IMR-90 (cell line): ENCODE data around the gene STAP2. TPM values are rescaled to one million over a fixed set of nuclear protein-coding genes. Genes with fewer than 3 reads are reported as not detected.

Experiments used
- ATAC-seq: fragments of 200-7000 bp; cut with Tn5 transposase; 2 replicates; pipeline ENCODE4 v1.9.1; 2020; ENCODE audit warnings: low read depth, mild to moderate bottlenecking, moderate library complexity
- BruUV-seq: library from RNA; stranded (reverse); fragments of 400-500 nt; replicated peaks from 2 replicates; lab custom pipeline; 2021; lab: Mats Ljungman, UMichigan
- CTCF ChIA-PET: fragments of 300-600 bp; formaldehyde crosslinking; extraction: SDS; loops from one replicate; lab custom pipeline; 2021; ENCODE audit warnings: antibody characterized with exemption; lab: Yijun Ruan, JAX
- POLR2A ChIA-PET: fragments of 300-600 bp; sonication (Branson Sonifier 250); formaldehyde crosslinking; loops from one replicate; lab custom pipeline; 2022; ENCODE audit warnings: antibody characterized with exemption; ENCODE audit not compliant: unreplicated experiment; lab: Charles Lee
- DNase-seq: peaks from one replicate; pipeline ENCODE4 v3.0.0; 2013
- H2AFZ ChIP-seq: replicated peaks from 2 replicates; pipeline ENCODE3; 2013; ENCODE audit warnings: low read length, mild to moderate bottlenecking; ENCODE audit not compliant: poor library complexity
- H2AK5ac ChIP-seq: 2 replicates; pipeline ENCODE4 v1.6.1; 2013; ENCODE audit warnings: low read depth, low read length, inconsistent platforms
- H2AK9ac ChIP-seq: replicated peaks from 2 replicates; pipeline ENCODE3; 2013; ENCODE audit warnings: mild to moderate bottlenecking, low read depth, low read length, moderate library complexity; ENCODE audit not compliant: poor library complexity
- H2BK120ac ChIP-seq: 2 replicates; pipeline ENCODE4 v1.6.1; 2013; ENCODE audit warnings: low read depth, low read length, inconsistent platforms
- H2BK15ac ChIP-seq: 3 replicates; pipeline ENCODE4 v1.6.1; 2013; ENCODE audit warnings: low read depth, low read length, inconsistent platforms
- H2BK20ac ChIP-seq: 2 replicates; pipeline ENCODE4 v1.6.1; 2013; ENCODE audit warnings: low read depth, mild to moderate bottlenecking, inconsistent platforms, low read length, moderate library complexity
- H2BK5ac ChIP-seq: 2 replicates; pipeline ENCODE4 v1.6.1; 2013; ENCODE audit warnings: mild to moderate bottlenecking, low read depth, low read length, inconsistent platforms; ENCODE audit not compliant: poor library complexity, severe bottlenecking
- H3K14ac ChIP-seq: replicated peaks from 2 replicates; pipeline ENCODE4 v1.6.1; 2013; ENCODE audit warnings: low read depth, low read length, inconsistent platforms
- H3K18ac ChIP-seq: 2 replicates; pipeline ENCODE4 v1.6.1; 2013; ENCODE audit warnings: low read depth, low read length, control low read depth
- H3K23ac ChIP-seq: 2 replicates; pipeline ENCODE4 v1.6.1; 2013; ENCODE audit warnings: low read depth, low read length, inconsistent platforms
- H3K27ac ChIP-seq: 2 replicates; pipeline ENCODE4 v1.5.1; 2013; ENCODE audit warnings: mild to moderate bottlenecking, control low read depth, low read length; ENCODE audit not compliant: insufficient read depth
- H3K27me3 ChIP-seq: 2 replicates; pipeline ENCODE4 v1.6.1; 2013; ENCODE audit warnings: low read length; ENCODE audit not compliant: control insufficient read depth, insufficient read depth
- H3K36me3 ChIP-seq: 2 replicates; pipeline ENCODE4 v1.6.1; 2013; ENCODE audit warnings: low read length, mixed read lengths; ENCODE audit not compliant: control insufficient read depth, insufficient read depth
- H3K4ac ChIP-seq: 2 replicates; pipeline ENCODE4 v1.6.1; 2013; ENCODE audit warnings: low read depth, low read length, inconsistent platforms
- H3K4me1 ChIP-seq: 2 replicates; pipeline ENCODE4 v1.6.1; 2013; ENCODE audit warnings: low read length, mixed read lengths; ENCODE audit not compliant: control insufficient read depth, insufficient read depth
- H3K4me2 ChIP-seq: 2 replicates; pipeline ENCODE4 v1.6.1; 2013; ENCODE audit warnings: low read depth, mild to moderate bottlenecking, control low read depth, low read length, moderate library complexity
- H3K4me3 ChIP-seq: 2 replicates; pipeline ENCODE4 v1.5.1; 2013; ENCODE audit warnings: low read depth, mild to moderate bottlenecking, control low read depth, low read length, moderate library complexity; ENCODE audit not compliant: insufficient read depth
- H3K56ac ChIP-seq: 2 replicates; pipeline ENCODE4 v1.6.1; 2013; ENCODE audit warnings: low read length, inconsistent platforms; ENCODE audit not compliant: insufficient read depth; ENCODE audit errors: extremely low read depth
- H3K79me1 ChIP-seq, 2 experiments: 2 replicates each; pipeline ENCODE4 v1.6.1; 2013; ENCODE audit warnings: low read length in 2 of 2, inconsistent platforms in 1 of 2, low read depth in 1 of 2
- H3K9ac ChIP-seq: 2 replicates; pipeline ENCODE4 v1.6.1; 2013; ENCODE audit warnings: low read depth, low read length, control low read depth
- H3K9me1 ChIP-seq: 2 replicates; pipeline ENCODE4 v1.6.1; 2013; ENCODE audit warnings: low read length, inconsistent platforms; ENCODE audit not compliant: insufficient read depth
- H3K9me3 ChIP-seq: 2 replicates; pipeline ENCODE4 v1.6.1; 2013; ENCODE audit warnings: low read length; ENCODE audit not compliant: control insufficient read depth, insufficient read depth
- H4K20me1 ChIP-seq: 2 replicates; pipeline ENCODE4 v1.6.1; 2013; ENCODE audit warnings: low read length, inconsistent platforms; ENCODE audit not compliant: insufficient read depth
- H4K5ac ChIP-seq: 2 replicates; pipeline ENCODE4 v1.6.1; 2013; ENCODE audit warnings: mild to moderate bottlenecking, low read depth, low read length, control low read depth
- H4K8ac ChIP-seq, 2 experiments: 2 replicates each; pipeline ENCODE4 v1.6.1; 2013; ENCODE audit warnings: low read depth in 2 of 2, low read length in 2 of 2, control low read depth in 1 of 2, inconsistent platforms in 1 of 2
- H4K91ac ChIP-seq: 2 replicates; pipeline ENCODE4 v1.6.1; 2013; ENCODE audit warnings: low read depth, low read length, inconsistent platforms; ENCODE audit not compliant: insufficient read depth
- FOS ChIP-seq: fragments of 150-350 bp; IDR thresholded peaks from 2 replicates; pipeline ENCODE4 v1.6.1; 2016; ENCODE audit warnings: low read depth, low read length
- NFE2L2 ChIP-seq: fragments of 150-350 bp; IDR thresholded peaks from 2 replicates; pipeline ENCODE4 v1.6.1; 2016; ENCODE audit warnings: low read depth, mild to moderate bottlenecking, low read length
- RCOR1 ChIP-seq: IDR thresholded peaks from 2 replicates; pipeline ENCODE4 v1.6.1; 2012; ENCODE audit warnings: mild to moderate bottlenecking, low read length, improper control_type of control experiment; ENCODE audit not compliant: insufficient replicate concordance
- WGBS, 2 experiments: methylation state at CpG; one replicate each; pipeline versions ENCODE4 v1.1.5 to v1.1.7; 2013; ENCODE audit warnings: missing lambda C conversion rate in 2 of 2; ENCODE audit not compliant: insufficient read length in 1 of 2; ENCODE audit errors: extremely low coverage in 2 of 2; 5-methylcytosine and 5-hydroxymethylcytosine counted together
- dilution Hi-C: fragments of 300-500 bp; cut with HindIII; formaldehyde crosslinking; loops from one replicate; pipeline ENCODE4 v1.14.3; 2018; ENCODE audit warnings: low sequenced_read_pairs; ENCODE audit not compliant: unreplicated experiment
- in situ Hi-C: fragments of 300-500 bp; cut with MboI; formaldehyde crosslinking; loops from 3 replicates; pipeline ENCODE4 v1.14.3; 2019; ENCODE audit warnings: low sequenced_read_pairs, inconsistent platforms, mixed read lengths
- intact Hi-C: fragments of 100-400 bp; cut with micrococcal nuclease; formaldehyde crosslinking; loops from 2 replicates; pipeline ENCODE4 v1.10.0; 2022
- polyA plus RNA-seq, 3 experiments: library from polyadenylated mRNA; depleted of rRNA; stranded (reverse); fragments of >200 nt; gene quantifications; 2 replicates each; pipeline ENCODE4 v1.2.3, GENCODE V29; 2012; ENCODE audit warnings: low replicate concordance in 1 of 3
- total RNA-seq: library from RNA; depleted of rRNA; stranded (reverse); fragments of >200 nt; gene quantifications from 2 replicates; pipeline ENCODE4 v1.2.3, GENCODE V29; 2012
- TF ChIP-seq, protein P1 (sequence below): conservative IDR thresholded peaks from 2 replicates; pipeline ENCODE4 v1.5.1; 2012; ENCODE audit warnings: mild to moderate bottlenecking, low read depth, low read length, improper control_type of control experiment
- TF ChIP-seq, protein P2 (sequence below): fragments of 150-350 bp; IDR thresholded peaks from 2 replicates; pipeline ENCODE4 v1.6.1; 2017; ENCODE audit warnings: mild to moderate bottlenecking, antibody characterized with exemption, low read length, low read depth

Gene STAP2
- total and polyA plus RNA-seq, 2 of the 4 experiments (the other 2 are of a cell fraction) = 1.3 to 3.4 TPM

DNA sequence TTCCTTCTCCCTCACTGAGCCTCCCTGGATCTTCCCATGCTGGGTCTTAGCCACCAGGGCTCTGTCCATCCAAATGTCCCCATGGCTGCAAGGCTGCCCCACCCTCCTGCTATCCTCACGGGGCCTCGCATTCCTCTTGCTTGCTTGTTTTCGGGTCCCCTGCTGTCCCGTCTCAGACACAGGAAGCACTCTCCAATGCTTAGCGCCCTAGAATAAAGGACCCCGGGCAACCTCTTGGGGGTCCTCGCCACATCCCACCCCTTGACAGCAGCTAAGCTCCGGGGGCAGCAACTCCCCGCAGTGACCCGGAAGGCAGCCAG, 38.0 kb upstream of the STAP2 start:
- WGBS, 2 experiments = 74% methylated on average over 4 of the region's 10 CpGs; no CpG with 5 or more reads in 1 of the 2 experiments
- ChIA-PET POLR2A (no interaction called here), CTCF (no interaction called here)
- Histone ChIP-seq H4K8ac (0 out of 4 replicates have a peak overlapping the region, but pooled peaks of 1 of the 2 experiments have one; percentile 13), H3K18ac (no peak overlapping the region), H3K79me1 (peaks cover 18 to 91% of the 10 kb centered on the region in 2 experiments; a peak in 3 of 4 replicates), H3K9me3 (no peaks in the 10 kb centered on the region), H3K27ac (0 out of 2 replicates have a peak overlapping the region, but pooled peaks have one; percentile 18), H3K9me1 (peaks cover 48% of the 10 kb centered on the region), H3K4ac (peak overlapping the region; percentile 24), H3K9ac (no peak overlapping the region), H4K5ac (no peak overlapping the region), H3K4me1 (peaks cover 57% of the 10 kb centered on the region), H2BK5ac (peak overlapping the region; percentile 52), H4K91ac (no peak overlapping the region), H2AK9ac (peak overlapping the region; percentile 88), H3K23ac (no peak overlapping the region), H4K20me1 (peaks cover 75% of the 10 kb centered on the region), H3K4me2 (no peak overlapping the region), H2AK5ac (peak overlapping the region; percentile 99; the same call in 1 of the 2 replicates), H2AFZ (no peak overlapping the region), H3K36me3 (peaks cover 3% of the 10 kb centered on the region; the same call in 1 of the 2 replicates), H3K27me3 (no peaks in the 10 kb centered on the region), H2BK120ac (no peak overlapping the region), H2BK15ac (no peak overlapping the region), H3K14ac (peak overlapping the region; percentile 1; the same call in 1 of the 2 replicates), H3K4me3 (no peak overlapping the region), H3K56ac (no peak overlapping the region), H2BK20ac (no peak overlapping the region)
- dilution Hi-C loops (no loop called here), intact Hi-C loops (no loop called here), in situ Hi-C loops (no loop called here)
- DNase-seq = no peak
- ATAC-seq = no peak
- TF ChIP-seq, protein P1, sequence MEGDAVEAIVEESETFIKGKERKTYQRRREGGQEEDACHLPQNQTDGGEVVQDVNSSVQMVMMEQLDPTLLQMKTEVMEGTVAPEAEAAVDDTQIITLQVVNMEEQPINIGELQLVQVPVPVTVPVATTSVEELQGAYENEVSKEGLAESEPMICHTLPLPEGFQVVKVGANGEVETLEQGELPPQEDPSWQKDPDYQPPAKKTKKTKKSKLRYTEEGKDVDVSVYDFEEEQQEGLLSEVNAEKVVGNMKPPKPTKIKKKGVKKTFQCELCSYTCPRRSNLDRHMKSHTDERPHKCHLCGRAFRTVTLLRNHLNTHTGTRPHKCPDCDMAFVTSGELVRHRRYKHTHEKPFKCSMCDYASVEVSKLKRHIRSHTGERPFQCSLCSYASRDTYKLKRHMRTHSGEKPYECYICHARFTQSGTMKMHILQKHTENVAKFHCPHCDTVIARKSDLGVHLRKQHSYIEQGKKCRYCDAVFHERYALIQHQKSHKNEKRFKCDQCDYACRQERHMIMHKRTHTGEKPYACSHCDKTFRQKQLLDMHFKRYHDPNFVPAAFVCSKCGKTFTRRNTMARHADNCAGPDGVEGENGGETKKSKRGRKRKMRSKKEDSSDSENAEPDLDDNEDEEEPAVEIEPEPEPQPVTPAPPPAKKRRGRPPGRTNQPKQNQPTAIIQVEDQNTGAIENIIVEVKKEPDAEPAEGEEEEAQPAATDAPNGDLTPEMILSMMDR = no peak
- no peak for TF ChIP-seq NFE2L2
- TF ChIP-seq RCOR1 = no peak
- TF ChIP-seq, protein P2, sequence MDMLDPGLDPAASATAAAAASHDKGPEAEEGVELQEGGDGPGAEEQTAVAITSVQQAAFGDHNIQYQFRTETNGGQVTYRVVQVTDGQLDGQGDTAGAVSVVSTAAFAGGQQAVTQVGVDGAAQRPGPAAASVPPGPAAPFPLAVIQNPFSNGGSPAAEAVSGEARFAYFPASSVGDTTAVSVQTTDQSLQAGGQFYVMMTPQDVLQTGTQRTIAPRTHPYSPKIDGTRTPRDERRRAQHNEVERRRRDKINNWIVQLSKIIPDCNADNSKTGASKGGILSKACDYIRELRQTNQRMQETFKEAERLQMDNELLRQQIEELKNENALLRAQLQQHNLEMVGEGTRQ = no peak
- no peak for TF ChIP-seq FOS
- no TSS peak for BruUV-seq
